DND-41 (cell line): ENCODE measurements around the gene MAGIX.

Experiments
- ATAC-seq: fragments of 200-7000 bp; cut with Tn5 transposase; 3 replicates; pipeline ENCODE4 v1.9.1; 2021; ENCODE audit warnings: low read depth; ENCODE audit not compliant: insufficient read depth
- DNase-seq: peaks from one replicate; pipeline ENCODE4 v3.0.0-alpha.2; 2020
- H2AFZ ChIP-seq: 2 replicates; pipeline ENCODE4 v1.6.0; 2012; ENCODE audit warnings: low read depth, low read length
- H3K27ac ChIP-seq: 2 replicates; pipeline ENCODE4 v1.5.1; 2012; ENCODE audit warnings: low read length, inconsistent platforms
- H3K27me3 ChIP-seq: fragments of 200-600 bp; sonication (generic); 2 replicates; pipeline ENCODE4 v1.6.0; 2012; ENCODE audit warnings: low read length, mild to moderate bottlenecking, inconsistent platforms; ENCODE audit not compliant: insufficient read depth, poor library complexity
- H3K36me3 ChIP-seq: 2 replicates; pipeline ENCODE4 v1.5.1; 2012; ENCODE audit warnings: low read length, inconsistent platforms; ENCODE audit not compliant: insufficient read depth
- H3K4me1 ChIP-seq: 2 replicates; pipeline ENCODE4 v1.5.1; 2012; ENCODE audit warnings: mild to moderate bottlenecking, low read length; ENCODE audit not compliant: insufficient read depth
- H3K4me2 ChIP-seq: 2 replicates; pipeline ENCODE4 v1.6.0; 2012; ENCODE audit warnings: mild to moderate bottlenecking, moderate library complexity, low read length, inconsistent platforms; ENCODE audit not compliant: insufficient read depth
- H3K4me3 ChIP-seq, 2 experiments: fragments of 200-600 bp in 1 of 2; shearing (Covaris generic) in 1 of 2; 2 replicates each; pipeline ENCODE4 v1.5.1; 2012 to 2016; ENCODE audit warnings: inconsistent platforms in 2 of 2, low read length in 2 of 2, mild to moderate bottlenecking in 2 of 2, low read depth in 1 of 2, moderate library complexity in 1 of 2
- H3K79me2 ChIP-seq: 2 replicates; pipeline ENCODE4 v1.6.0; 2012; ENCODE audit warnings: low read length, inconsistent platforms; ENCODE audit not compliant: insufficient read depth
- H3K9ac ChIP-seq: 2 replicates; pipeline ENCODE4 v1.6.0; 2012; ENCODE audit warnings: low read depth, mild to moderate bottlenecking, inconsistent platforms, low read length, moderate library complexity
- H3K9me3 ChIP-seq: 2 replicates; pipeline ENCODE4 v1.5.1; 2012; ENCODE audit warnings: low read length, moderate library complexity, mild to moderate bottlenecking, inconsistent platforms; ENCODE audit not compliant: insufficient read depth, severe bottlenecking
- H4K20me1 ChIP-seq: 2 replicates; pipeline ENCODE4 v1.6.0; 2012; ENCODE audit warnings: low read length; ENCODE audit not compliant: insufficient read depth
- CTCF ChIP-seq: IDR thresholded peaks from 2 replicates; pipeline ENCODE4 v1.5.1; 2012; ENCODE audit warnings: borderline replicate concordance, low read length, moderate library complexity, mild to moderate bottlenecking; ENCODE audit not compliant: poor library complexity, severe bottlenecking; ENCODE audit errors: extremely low read depth
- EZH2 ChIP-seq: IDR thresholded peaks from 3 replicates; pipeline ENCODE4 v1.6.1; 2012; ENCODE audit warnings: borderline replicate concordance, low read depth, mild to moderate bottlenecking, moderate library complexity, low read length, inconsistent platforms; ENCODE audit not compliant: severe bottlenecking

MAGIX gene

GRCh38 chrX:49203536-49203935 is 41.0 kb downstream of the MAGIX start:
- no peak for DNase-seq
- no peaks in the 10 kb centered on the region for H4K20me1 ChIP-seq
- H3K9me3 ChIP-seq, result no peaks in the 10 kb centered on the region
- H3K27me3 ChIP-seq, result no peaks in the 10 kb centered on the region
- no peaks in the 10 kb centered on the region for H3K79me2 ChIP-seq
- H3K36me3 ChIP-seq, result no peaks in the 10 kb centered on the region
- no peak for TF ChIP-seq EZH2
- no peak for TF ChIP-seq CTCF
- no peak overlapping the region for H2AFZ ChIP-seq
- H3K9ac ChIP-seq, result no peak overlapping the region
- no peak overlapping the region for H3K4me2 ChIP-seq
- peaks cover 19% of the 10 kb centered on the region for H3K4me1 ChIP-seq
- H3K27ac ChIP-seq, result no peak overlapping the region
- no peak for ATAC-seq
- H3K4me3 ChIP-seq, result no peak overlapping the region

- no peak overlapping the region for H3K4me3 ChIP-seq
- no peak overlapping the region for H3K4me2 ChIP-seq
- no peak overlapping the region for H2AFZ ChIP-seq
- H3K9ac ChIP-seq, result no peak overlapping the region
- no peaks in the 10 kb centered on the region for H4K20me1 ChIP-seq
- no peaks in the 10 kb centered on the region for H3K36me3 ChIP-seq
- no peaks in the 10 kb centered on the region for H3K79me2 ChIP-seq
- ATAC-seq (no peak), DNase-seq (no peak)
- no peaks in the 10 kb centered on the region for H3K27me3 ChIP-seq
- peaks cover 16% of the 10 kb centered on the region for H3K4me1 ChIP-seq
- H3K27ac ChIP-seq, result no peak overlapping the region
- no peaks in the 10 kb centered on the region for H3K9me3 ChIP-seq
- TF ChIP-seq EZH2 (no peak), CTCF (no peak)
These were observed 41.5 kb downstream of the MAGIX start for GRCh38 chrX:49204017-49204416.

GRCh38 chrX:49204709-49205108 is 42.2 kb downstream of the MAGIX start:
- no peaks in the 10 kb centered on the region for H3K79me2 ChIP-seq
- H3K27ac ChIP-seq, result no peak overlapping the region
- H3K4me2 ChIP-seq, result no peak overlapping the region
- ATAC-seq, result no peak
- peaks cover 9% of the 10 kb centered on the region for H3K4me1 ChIP-seq
- no peak for TF ChIP-seq EZH2
- TF ChIP-seq CTCF, result no peak
- H3K9me3 ChIP-seq, result no peaks in the 10 kb centered on the region
- H2AFZ ChIP-seq, result no peak overlapping the region
- DNase-seq, result no peak
- H3K27me3 ChIP-seq, result no peaks in the 10 kb centered on the region
- no peak overlapping the region for H3K9ac ChIP-seq
- no peaks in the 10 kb centered on the region for H4K20me1 ChIP-seq
- no peak overlapping the region for H3K4me3 ChIP-seq
- H3K36me3 ChIP-seq, result no peaks in the 10 kb centered on the region

- DNase-seq (no peak), ATAC-seq (no peak)
- no peak overlapping the region for H2AFZ ChIP-seq
- H4K20me1 ChIP-seq, result no peaks in the 10 kb centered on the region
- no peaks in the 10 kb centered on the region for H3K9me3 ChIP-seq
- no peaks in the 10 kb centered on the region for H3K79me2 ChIP-seq
- no peak overlapping the region for H3K4me2 ChIP-seq
- no peak overlapping the region for H3K4me3 ChIP-seq
- no peak overlapping the region for H3K27ac ChIP-seq
- no peaks in the 10 kb centered on the region for H3K27me3 ChIP-seq
- no peak overlapping the region for H3K9ac ChIP-seq
- no peak for TF ChIP-seq CTCF
- TF ChIP-seq EZH2, result no peak
- no peaks in the 10 kb centered on the region for H3K36me3 ChIP-seq
- peaks cover 4% of the 10 kb centered on the region for H3K4me1 ChIP-seq
These were observed 42.9 kb downstream of the MAGIX start for GRCh38 chrX:49205443-49205842.
